AG09309 (cell line): ENCODE data around the gene EBF4.

Experiments used
- DNase-seq: peaks from one replicate; pipeline ENCODE4 v3.0.0-alpha.2; 2010; ENCODE audit warnings: low read depth
- H3K4me3 ChIP-seq: 2 replicates; pipeline ENCODE4 v1.5.1; 2011; ENCODE audit warnings: mild to moderate bottlenecking, low read depth, low read length, moderate library complexity; ENCODE audit not compliant: control insufficient read depth
- TF ChIP-seq, protein P1 (sequence below): IDR thresholded peaks from 2 replicates; pipeline ENCODE4 v1.5.1; 2011; ENCODE audit warnings: mild to moderate bottlenecking, low read depth, low read length, inconsistent platforms; ENCODE audit not compliant: insufficient read depth, control insufficient read depth; ENCODE audit errors: missing control alignments

EBF4 gene

DNA sequence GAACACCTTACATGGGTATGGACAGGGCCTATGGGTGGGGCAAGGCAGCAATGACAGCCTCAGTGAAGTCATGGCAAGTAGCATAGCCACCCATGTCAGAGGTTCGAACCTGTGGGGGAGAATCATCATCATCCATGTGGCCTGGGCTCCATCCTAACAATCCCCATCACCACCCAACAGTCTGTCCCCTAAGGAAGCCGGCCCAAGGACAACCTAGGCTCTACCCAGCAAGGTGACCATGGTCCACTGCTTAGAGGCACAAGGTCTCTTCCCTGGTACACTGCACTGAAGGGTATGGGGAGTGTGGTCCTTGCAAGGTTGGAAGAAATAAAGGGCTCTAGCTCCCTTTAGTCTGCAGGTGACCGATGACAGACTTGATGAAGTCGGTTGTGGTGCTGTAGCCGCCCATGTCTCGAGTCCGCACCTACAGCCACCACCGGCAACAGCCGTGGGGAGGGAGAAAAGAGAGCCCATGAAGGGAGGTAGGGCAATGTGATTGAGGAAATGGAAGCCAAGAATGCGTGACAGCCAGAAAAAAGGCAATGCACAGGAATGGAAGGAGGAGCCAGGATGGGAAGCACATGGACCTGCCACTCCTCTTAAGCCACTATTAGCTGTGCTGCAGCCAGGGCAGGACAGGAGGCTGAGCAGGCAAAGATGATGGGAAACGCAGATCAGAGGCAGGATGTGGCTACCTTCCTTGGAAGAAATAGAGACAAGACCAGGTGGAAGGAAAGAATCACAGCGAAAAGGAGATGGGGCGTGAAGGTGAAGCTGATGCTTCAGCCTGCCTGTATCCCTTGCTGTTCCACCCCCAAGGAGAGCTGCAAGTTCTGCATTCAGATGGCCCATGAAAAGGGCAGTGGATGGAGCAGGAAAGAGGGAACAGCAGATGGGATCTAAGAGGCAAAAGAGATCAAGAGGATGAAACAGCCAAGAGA, 33.9 kb upstream of the EBF4 start:
- TF ChIP-seq, protein P1, sequence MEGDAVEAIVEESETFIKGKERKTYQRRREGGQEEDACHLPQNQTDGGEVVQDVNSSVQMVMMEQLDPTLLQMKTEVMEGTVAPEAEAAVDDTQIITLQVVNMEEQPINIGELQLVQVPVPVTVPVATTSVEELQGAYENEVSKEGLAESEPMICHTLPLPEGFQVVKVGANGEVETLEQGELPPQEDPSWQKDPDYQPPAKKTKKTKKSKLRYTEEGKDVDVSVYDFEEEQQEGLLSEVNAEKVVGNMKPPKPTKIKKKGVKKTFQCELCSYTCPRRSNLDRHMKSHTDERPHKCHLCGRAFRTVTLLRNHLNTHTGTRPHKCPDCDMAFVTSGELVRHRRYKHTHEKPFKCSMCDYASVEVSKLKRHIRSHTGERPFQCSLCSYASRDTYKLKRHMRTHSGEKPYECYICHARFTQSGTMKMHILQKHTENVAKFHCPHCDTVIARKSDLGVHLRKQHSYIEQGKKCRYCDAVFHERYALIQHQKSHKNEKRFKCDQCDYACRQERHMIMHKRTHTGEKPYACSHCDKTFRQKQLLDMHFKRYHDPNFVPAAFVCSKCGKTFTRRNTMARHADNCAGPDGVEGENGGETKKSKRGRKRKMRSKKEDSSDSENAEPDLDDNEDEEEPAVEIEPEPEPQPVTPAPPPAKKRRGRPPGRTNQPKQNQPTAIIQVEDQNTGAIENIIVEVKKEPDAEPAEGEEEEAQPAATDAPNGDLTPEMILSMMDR, result no peak
- no peak for DNase-seq
- H3K4me3 ChIP-seq, result no peak overlapping the region

DNA sequence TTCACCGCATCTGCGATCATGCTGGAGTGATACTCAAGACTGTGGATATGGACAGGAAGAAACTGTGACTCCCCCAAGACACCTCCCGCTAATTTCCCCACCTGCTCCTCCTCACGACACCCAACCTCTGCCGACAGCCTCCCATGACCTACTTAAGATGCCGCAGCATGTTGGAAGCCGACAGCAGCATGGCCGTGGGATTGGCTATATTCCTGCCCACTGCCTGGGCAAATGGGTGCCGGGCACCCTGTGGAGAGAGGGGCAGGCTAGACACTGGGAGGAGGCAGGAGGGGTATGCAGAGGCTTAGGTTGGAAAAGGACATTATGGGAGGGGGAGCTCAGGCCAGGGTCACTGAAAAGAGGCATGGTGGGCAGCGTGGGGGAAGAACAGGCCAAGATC, 33.0 kb upstream of the EBF4 start:
- TF ChIP-seq, protein P1, result no peak
- no peak for DNase-seq
- no peak overlapping the region for H3K4me3 ChIP-seq

DNA sequence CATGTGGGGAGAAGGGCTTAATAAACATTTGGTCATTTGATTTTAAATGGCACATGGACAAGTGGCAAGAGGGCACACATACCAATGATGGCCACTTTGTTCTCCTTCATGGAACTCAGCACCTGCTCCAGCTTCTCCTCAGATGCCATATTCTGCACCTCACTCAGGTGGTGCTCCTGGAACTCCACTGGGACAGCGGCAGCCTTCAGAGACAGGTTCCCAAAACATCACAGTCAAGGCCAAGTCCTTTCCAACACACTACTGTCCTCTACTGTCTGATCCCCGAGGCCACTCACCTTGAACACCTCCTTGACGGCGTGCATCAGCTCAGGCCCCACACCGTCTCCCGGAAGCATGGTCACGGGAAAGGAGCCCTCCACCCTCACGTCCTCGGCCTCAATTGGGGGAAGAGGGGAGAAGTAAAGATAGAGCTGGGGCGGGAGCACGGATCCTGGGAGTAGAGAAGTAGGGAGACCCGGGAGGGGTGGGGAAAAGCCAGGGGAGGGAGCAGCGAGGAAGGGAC, 29.2 kb upstream of the EBF4 start:
- no peak for DNase-seq
- H3K4me3 ChIP-seq, result peak overlapping the region; percentile 93
- TF ChIP-seq, protein P1, result no peak

DNA sequence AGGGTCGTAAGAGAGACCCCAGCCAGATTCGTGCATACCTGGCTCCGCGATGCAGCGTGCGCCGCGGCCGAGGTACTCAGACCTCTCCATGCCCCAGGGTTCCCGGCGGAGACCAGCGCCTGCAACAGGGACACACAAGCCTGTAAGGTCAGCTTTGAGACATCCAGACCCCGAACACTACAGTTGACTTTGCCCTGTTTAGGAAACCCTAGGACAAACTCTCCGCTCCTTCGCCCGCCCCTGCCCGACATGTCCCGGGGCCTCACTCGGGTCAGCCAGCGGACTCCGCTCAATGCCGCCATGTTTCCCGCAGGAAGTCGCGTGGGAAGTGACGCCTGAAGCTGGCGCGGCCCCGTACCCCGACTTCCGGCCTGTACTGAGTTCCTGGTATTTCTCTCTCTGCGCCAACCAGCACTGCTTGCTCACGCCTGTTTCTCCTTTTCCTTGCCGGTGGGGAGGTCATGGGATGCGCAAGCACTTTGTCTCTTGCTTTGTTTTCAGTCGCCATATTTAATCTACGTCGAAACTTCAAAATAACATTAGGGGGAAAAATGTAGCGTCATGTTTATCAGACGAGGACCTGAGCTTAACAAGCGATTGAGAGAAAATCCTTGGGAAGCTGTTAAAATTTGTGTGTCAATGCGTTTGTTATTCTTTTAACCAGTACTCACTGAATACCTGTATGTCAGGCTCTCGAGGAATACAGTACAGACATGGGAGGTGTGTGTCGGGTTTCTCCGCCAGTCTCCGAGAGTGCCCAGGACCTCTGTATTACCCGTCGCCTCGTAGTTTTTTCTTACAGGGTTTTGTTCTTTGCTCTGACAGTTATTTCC, 28.5 kb upstream of the EBF4 start, which contains the start of gene IDH3B:
TSS of gene IDH3B (minus strand) at position 330 of the 833 bp plus-strand sequence. CDS start at position 302, 28 bp downstream.
- peak; percentile 73 for DNase-seq
- TF ChIP-seq, protein P1, result no peak

DNA sequence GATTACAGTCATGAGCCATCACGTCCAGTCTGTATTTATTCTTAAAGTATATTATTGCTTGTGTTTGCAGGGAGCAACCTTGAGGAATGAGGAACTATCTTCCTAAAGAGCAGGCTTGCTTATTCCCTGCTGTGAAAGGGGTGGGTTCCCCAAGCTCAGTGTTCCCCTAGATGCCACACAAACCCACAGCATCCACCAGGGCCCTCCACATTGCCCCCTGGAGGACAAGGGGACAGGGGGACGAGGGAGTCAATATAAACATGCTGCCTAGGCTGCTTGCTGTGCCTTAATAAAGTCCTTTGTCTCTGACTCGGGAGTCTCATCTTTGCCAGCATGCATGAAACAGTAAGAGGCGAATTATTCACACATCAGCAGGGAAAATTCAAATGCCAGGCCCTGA, 20.6 kb upstream of the EBF4 start:
- H3K4me3 ChIP-seq, result no peak overlapping the region
- no peak for DNase-seq
- TF ChIP-seq, protein P1, result peak; percentile 13

More for the DNA sequence above, 28.5 kb upstream of the EBF4 start, which contains the start of gene IDH3B:
- H3K4me3 ChIP-seq, result peak within 1 kb of the TSS; percentile 93

DNA sequence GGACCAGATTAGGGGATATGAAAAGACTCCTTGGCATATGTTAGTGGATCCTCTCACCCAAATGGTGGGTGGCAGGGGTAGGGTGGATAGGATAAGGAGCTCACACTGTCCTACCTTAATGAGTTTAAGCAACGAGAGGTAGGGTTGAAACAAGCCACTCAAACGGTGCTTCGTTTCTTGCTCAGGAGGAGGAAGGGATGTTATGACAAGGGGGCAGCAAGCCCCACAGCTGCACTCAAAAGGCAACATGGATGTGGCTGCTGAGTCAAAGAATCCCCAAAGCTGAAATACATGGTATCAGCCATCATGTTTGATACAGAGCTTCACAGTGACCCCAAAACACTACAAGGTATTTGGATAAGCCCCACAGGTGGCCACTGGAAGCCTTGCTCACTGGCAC, 20.1 kb upstream of the EBF4 start:
- no peak overlapping the region for H3K4me3 ChIP-seq
- TF ChIP-seq, protein P1, result no peak
- DNase-seq, result no peak
